Measurements from ENCODE around the gene ROPN1. TPM values are rescaled to one million over a fixed set of nuclear protein-coding genes. Genes with fewer than 3 reads are reported as not detected.
"Not testable (repeated sequence)": the region's sequence is repeated elsewhere in the genome, so short reads cannot be mapped to it uniquely, and the experiment has no call there.

The ROPN1 gene
- total RNA-seq: 0.69 TPM

DNA sequence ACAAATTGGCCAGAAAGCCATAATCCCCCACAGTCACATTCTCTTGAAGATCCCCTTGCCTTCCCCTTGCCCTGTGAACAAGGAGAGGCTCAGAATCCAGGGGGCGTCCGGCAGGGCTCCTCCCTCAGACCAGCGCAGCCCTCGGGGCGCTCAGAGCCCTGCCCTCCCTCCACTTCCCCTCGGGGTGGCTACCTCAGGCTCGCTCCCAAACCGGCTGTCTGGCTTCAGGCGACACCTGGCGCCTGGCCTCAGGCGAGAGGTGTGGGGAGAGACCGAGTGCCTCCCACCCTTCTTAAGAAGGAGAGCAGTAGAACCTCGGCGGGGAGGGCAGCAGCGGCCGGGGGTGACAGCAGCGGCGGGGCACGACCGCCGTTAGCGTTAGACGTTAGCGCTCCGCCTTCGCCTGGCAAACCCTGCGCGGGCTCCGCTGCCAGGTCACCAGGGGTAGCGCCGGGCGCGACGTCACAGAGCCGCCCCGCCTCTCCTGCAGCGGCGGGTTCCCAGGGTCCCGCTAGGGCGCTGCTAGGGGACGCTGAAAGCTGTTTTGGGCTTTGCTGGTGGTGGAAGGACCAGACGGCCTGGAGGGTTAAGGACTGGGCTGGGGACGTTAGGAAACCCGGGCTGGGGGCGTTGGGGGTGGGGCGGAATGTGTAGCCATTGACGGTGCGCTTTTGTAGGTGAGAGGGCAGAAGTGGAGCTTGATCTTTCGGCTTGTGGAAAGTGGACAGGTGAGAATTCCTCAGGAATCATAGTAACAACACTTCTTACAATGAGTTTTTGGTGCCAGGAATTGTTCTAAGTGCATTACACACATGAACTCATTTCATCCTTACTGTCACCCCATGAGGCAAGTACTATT, at the start of gene ROPN1:
Gene ROPN1, minus strand, starts transcription at position 395 of the 859 bp plus-strand sequence. CDS start 11,643 bp downstream, outside the sequence.
- not testable (repeated sequence) for DNase-seq

DNA sequence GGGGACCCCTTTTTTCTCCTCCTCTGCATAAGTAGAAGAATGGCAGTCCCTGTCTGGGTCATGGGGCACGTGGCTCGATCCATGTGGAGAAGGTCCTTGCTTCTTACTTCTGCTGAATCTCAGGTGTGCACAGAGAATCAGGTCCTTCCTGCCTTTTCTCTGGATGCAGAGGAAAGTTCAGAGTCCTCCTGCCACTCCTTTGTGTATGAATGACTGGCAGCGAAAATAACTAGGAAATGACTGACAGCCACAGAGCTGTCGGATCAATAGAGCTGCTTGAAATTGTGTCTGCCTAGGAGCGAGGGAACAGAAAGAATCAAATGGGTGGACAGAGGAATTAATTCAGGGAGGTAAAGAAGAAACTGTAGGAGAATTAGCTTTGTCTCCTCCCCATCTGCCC, 49.6 kb upstream of the ROPN1 start:
- DNase-seq: no peak

DNA sequence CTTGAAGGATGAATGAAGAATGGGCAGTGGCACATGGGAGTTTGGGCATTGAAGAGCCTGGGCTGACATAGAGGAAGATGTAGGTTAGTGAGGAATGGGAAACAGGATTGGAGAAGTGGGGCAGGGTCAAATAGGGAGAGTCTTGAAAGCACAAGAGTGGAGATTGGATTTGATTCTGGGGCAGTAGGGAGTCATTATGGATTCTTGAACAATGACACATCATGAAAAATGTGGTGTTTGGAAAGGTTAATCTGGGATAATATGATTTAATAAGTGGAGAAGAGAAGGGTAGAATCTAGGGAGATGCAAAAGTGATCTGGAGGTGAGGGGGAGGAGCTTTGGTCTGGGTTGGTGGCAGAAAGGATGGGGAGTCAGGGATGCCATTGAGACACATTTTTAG, 45.4 kb upstream of the ROPN1 start:
- DNase-seq: no peak

DNA sequence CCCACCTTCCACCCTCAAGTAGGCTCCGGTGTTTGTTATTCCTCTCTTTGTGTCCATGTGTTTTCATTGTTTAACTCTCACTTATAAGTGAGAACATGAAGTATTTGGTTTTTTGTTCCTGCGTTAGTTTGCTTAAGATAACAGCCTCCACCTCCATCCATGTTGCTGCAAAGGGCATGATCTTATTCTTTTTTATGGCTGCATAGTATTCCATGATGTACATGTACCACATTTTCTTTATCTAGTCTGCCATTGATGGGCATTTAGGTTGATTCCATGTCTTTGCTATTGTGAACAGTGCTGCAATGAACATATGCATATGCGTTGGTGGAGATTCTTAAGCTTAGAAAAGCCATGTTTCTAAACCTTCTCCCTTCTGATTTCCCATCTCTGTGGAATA, 44.3 kb upstream of the ROPN1 start:
- not testable (repeated sequence) for DNase-seq

DNA sequence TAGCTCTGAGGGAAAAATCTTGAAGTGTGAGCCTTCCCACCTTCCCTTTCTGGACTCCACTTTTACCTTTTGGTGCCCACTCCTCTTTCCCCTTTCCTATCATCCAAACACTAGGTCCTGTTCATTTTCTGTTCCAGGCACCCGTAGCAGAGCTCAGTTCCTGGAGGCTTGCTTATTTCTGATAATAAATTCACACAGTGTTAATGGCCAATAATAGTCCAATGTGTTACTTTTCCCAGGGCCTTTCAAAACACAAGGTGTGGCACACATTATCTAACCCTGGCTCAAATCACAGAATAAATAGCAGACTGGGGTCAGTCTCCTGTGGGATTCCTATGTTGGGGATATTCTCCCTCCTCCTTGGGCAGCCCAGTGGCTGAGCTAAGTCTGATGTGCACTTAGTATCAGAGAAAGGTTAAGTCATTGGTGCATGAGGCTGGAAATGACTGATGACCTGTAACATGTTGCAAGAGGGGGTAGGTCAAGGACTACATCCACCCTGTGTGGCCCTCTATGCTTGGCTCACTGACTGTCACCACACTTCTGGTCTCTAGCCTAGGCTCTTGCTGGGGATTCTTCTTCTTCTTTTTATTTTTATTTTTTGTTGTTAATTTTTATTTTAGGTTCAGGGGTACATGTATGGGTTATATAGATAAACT, 43.7 kb upstream of the ROPN1 start:
- no peak for DNase-seq

DNA sequence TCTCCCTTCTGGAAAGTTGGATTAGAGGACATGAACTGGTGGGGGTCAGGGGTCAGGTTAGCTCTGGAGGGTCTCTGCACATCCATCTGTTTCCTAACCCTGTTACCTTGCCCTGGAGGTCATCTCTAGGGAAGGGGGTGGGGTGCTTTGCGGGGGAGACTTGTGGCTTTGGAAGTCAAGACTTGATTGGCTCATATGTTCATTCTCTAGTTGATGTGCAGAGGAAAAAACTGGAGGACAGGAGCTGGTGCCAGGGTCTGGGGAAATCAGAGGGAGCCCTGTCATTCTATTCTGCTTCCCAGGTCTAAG, 42.9 kb upstream of the ROPN1 start:
- DNase-seq: no peak

DNA sequence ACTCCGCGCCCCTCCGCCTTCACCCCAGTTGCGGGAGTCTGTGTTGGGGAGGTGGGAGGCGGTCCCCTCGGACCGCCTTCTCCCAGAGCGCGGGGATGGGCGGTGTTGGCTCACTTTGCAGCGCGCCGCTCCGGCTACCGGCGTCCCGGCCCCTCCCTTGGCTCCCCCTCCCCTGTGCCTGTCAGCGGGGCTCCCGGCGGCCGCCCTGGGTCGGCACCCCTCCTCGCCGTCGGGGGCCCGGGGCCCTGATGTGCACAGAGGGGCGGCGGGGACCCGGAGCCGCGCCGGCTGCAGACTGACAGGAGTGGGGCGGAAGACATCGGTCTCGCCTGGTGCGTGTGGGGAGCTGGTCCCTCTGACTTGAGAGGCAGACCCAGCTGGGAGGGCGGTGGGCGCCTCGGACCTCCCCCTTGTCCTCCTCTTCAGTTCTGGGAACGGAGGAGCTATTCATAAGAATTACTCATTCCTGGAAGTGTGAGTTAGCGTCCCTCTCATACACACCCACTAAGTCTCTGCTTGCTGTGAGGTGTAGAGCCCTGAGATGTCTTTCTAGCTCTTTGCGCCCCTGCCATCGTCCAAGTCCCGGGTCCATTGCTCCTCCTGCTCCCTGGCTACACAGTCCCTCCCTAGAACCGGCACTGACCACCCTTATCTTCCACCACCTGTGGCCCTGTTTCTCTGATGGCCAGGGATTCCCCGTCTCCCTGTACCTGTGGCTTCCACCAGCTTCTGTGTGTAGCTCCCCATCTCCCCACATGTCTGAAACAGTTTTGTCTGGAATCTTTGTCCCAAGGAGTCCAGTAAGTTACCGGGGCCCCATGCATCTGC, 42.3 kb upstream of the ROPN1 start:
- no peak for DNase-seq

DNA sequence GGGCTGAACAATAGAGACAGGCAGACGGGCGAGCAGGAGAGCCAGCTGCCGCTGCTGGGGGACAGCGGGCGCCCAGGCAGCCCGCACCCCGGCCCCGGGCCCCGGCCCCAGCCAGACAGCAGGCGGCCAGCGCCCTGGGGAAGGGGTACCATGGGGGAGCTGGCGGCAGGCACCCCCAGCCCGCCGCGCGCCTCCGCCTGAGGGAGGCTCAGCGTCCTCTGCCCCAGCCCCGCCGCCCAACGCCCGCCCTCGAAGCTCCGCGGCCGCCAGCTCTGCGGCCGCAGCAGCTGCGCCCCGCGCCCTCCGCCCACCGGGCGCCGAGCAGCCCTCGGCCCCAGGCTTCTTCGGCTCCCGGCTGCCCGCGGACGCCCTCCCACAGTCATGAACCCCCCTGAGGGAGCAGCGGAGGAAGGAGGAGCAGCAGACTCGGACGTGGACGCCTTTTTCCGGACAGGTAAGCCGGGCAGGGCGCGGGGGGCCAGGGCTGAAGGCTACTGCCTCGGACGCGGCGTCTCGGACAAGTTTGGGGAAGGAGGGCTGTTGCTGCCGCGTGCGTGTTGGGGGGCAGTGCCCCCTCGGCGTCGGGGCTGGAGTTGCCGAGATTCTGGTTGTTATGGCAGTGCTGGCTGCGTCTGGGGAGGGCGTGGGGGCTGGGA, 41.6 kb upstream of the ROPN1 start, which contains the start of gene KALRN:
Gene KALRN, plus strand, starts transcription at position 10 of the 656 bp plus-strand sequence.
- no peak for DNase-seq

DNA sequence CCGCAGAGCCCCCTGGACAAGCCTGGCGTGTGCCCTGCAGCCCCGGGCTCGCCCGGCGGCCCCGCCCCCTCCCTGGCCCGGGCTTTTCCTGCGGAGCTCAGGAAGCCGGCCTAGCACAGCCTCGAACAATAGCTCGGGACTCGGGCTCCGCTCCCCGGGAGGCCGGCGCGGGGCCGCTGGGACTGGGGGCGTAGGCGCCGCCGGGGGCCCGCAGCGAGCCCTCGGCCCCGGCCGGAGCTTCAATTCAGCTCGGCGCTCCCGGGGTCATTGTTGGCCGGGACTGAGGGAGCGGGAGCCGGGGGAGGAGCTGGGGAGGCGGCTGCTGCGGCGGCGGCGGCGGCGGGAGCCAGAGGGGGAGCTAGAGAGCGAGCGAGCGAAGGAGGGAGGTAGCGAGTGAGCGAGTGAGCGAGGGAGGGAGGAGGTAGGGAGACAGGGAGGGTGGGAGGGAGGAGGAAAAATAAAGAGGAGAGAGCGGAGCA, 41.0 kb upstream of the ROPN1 start:
- DNase-seq: peak; percentile 72

DNA sequence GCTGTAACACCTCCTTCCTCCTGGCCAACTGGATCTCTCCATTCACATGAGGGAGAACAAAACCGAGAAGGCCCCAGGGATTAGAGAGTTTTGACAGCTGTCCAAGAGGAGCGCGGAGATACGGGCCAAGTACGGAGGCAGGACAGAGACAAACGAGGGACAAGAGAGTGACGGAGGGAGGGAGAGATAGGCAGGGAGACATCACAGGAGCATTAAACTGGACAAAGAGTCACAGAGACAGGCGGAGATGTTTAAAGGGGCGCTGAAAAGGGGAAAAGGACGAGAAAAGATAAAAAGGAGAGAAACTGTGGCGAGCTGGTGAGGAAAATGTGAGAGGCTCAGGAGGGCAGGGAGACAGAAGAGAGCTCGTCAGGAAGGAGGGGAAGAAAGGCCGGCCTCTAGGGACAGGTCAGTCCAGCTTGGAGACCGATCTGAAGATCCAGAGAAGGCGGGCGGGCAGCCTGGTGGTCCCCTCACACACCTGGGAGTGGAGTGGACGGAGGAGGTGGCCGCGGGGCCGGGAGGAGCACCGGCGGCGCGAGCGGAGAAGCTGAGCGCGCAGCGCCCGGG, 40.5 kb upstream of the ROPN1 start:
- DNase-seq: no peak

DNA sequence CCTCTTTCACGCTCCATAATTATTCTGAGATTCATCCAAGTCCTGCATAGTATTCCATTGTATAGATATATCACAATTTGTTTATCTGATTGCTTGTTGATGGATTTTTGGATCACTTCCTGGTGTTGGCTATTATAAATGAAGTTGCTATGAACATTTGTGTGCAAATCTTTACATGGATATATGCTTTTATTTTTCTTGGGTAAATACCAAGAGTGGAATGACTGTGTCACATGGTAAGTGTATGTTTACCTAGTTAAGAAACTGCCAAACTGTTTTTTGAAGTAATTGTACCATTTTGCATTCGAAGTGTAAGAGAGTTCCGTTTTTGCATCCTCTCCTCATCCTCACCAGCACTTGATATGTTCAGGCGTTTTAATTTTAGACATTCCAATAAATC, 34.6 kb upstream of the ROPN1 start:
- DNase-seq: no peak

DNA sequence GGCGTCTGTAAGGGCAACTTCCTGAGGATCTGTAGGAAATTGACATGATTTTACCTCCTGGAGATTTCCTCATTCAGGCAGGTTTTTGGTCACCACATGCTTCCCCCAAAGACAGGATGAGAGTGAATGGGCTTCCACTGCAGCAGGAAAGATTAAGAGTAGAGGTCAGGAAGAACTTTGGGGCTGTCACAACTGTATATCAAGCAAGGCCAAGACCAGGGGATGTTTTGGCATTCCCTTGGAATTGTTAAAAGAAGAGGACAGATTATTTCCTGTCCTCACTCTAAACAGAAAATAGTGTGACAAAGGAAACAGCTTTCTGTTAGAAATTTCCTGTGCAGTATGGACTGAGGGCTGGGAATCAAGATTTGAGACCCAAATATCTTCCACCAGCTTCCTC, 31.6 kb upstream of the ROPN1 start:
- not testable (repeated sequence) for DNase-seq

DNA sequence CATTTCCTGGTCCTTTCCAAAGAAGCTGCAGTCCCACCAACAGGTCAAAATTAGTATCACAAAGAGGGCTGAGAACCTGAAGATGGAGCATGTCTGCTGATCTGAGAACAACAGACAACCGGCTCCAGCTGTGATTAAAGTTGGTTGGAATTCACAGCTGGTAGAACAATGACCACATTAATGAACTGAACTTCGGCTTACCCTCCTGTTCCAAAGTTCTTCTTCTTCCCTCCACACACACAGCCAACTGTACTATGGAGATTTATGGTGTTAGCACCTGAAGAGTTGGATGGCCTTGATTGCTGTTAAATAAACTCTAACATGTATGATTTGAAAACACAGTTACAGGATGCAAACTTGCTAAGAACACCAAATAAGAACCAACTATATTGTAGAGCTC, 27.4 kb upstream of the ROPN1 start:
- no peak for DNase-seq

DNA sequence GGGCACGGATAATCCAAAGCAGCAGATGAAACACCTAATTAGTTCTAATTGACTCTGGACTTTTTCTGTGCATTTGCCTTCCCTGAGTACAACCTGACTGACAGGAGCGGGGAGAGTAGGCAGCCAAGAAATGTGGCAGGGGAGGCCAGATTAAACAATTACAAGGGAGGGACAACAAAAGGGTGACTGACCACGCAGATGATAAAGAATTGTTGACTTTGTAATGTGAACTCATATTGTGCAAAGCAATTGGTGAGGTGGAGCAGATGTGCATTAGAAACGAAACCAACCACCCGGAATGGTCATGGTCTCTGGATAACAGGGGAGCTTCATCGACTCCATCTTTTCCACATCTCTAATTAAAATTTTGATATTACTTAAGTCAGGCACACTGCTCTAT, 25.6 kb upstream of the ROPN1 start:
- not testable (repeated sequence) for DNase-seq

DNA sequence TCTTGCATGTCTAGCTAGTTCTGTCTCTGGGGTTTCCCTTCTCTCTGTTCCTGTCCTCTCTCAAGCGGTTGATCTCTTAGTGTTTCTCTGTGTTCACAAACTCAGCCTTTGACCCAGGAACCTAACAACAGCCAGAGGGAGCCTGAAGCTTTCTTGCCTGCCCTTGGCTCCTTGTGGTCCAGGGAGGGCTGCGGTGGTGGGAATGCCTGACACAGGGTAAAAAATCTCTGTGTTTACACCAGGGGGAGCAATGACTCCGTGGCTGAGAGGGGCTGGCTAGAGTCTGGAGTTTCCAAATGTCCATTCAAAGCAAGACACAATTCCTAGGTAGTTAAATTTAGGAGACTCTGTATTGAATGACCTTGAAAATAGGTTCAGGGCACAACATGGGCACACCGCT, 24.6 kb upstream of the ROPN1 start:
- peak; percentile 4 for DNase-seq

DNA sequence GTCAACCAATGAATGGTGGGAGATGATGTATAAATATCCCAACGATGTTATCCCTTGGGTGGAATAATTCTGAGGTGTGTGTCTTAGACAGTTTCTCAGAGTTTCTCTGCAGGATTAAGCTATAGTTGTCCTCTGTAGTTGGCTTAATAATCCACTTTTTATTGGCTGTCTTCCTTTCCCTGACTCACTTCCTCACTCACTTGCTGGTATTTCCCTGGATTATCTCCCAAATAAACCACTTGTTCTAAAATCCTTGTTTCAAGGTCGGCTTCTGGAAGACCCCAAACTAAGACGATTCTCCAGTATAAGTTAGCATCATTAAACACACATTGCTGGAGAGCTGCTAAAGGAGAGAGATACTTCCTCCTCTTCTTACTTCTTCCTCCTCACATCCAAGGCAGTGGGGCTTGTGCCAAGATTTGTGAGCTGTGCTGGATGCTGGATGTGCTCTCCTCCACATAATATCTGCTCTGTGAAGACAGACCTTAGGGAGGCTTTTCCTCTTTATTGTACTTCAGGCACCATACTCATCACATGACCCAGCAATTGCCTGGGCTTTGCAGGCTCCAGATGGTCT, 22.5 kb upstream of the ROPN1 start:
- DNase-seq: no peak

DNA sequence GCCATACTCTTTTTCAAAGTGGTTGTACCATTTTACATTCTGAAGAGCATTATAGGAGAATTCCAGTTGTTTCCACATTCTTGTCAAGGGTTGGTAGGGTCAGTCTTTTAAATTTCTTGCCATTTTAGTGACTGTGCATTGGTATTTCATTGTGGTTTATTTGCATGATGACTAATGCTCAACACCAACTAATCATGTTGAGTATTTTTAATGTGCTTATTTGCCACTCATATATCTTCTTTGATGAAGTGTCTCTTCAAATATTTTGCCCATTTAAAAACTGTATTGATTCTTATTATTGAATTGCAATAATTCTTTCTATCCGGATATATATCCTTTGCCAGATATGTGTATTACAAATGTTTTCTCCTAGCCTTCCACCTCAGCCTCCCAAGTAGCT, 16.4 kb upstream of the ROPN1 start:
- DNase-seq: not testable (repeated sequence)

DNA sequence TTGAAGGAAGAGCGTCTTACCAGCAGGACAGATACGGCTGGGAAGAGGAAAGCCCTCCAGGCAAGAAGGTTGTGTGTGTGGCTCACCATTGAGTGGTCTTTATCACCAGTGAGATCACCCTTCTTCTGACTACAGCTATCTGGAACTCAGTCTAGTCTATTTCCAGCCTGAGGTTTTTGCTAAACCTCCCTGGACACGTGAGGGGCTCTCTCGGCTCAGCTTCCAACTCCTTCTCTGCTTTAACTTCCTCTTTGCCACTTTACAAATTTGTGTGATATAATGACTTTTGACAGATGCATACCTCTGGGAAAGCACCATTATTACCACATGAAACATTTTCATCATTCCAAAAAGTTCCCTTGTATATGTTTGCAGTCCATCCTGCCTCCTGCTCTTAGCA, 15.3 kb upstream of the ROPN1 start:
- no peak for DNase-seq

DNA sequence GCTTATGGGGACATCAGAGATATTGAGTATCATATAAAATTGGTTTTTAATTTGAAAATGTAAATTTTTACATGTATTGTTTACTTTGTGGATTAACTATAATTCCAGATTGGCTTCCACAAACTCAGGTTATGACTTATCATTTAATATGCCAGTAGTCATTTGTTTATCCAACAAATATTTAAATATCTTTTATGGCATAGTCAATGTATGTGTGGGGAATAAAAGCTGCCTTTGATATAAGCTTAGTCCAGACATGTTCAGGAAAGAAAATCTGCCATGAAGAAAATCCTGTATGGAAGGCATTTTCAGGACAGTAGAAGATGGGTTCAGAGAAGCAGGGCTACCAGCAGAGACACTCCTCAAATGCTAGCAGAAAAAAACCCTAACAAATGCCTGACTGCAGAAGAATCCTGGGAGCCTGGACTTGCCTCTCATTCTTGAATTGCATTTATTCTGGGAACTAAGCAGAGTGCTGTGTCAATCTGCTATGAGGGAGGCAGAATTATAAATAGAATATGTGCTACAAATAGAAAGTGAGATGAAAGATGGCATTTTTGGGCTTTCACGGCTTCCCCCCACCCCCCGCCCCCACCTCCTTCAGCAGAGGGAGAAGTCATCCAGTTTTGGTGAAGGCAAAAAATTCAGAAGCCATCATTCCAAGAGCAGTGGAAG, 10.6 kb upstream of the ROPN1 start:
- not testable (repeated sequence) for DNase-seq

DNA sequence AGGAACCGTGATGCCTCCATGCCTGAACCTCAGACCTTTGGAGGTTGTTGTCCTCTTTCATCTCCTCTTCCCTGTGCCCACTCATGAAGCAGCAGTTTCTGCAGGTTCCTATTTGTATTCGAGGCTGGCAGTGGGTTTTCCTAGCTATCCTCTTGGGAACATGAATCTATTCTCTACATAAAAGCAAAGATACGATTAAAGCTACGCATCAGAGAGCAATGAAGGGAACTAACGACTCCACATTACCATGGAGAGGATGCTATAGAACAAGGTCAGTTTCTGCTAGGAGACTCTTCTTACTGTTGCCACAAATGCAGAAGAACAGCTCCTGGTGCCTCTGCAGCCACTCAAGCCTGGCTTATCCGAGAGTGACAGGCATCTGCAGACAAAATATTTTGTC, 9.4 kb upstream of the ROPN1 start:
- not testable (repeated sequence) for DNase-seq

DNA sequence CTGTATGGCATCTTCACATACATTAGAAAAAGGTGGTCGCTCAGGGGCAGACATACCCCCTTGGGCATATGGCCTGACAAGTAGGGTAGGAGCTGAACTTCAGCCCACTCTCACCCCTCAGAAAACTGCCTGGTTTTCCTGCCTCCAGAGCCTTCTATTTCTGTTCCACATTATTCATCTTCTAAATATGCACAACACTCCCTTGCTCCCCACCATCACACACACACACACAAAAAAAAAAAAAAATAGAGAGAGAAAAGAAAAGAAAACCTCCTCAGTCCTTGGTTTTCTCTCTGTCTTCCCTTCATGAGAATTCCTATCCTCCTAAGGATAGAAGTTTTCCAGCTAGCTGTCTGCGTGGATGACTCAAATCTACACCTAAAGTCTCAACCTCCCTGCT, 5.6 kb upstream of the ROPN1 start:
- DNase-seq: no peak
